BJ (cell line): ENCODE data around the gene ATP1A3. TPM values are rescaled to one million over a fixed set of nuclear protein-coding genes. Genes with fewer than 3 reads are reported as not detected.
"Not testable (repeated sequence)": the region's sequence is repeated elsewhere in the genome, so short reads cannot be mapped to it uniquely, and the experiment has no call there.

ENCODE experiments used
- CTCF ChIA-PET: fragments of 350-600 bp; formaldehyde crosslinking; extraction: SDS; loops from one replicate; lab custom pipeline; 2021; ENCODE audit warnings: antibody characterized with exemption, inconsistent platforms; lab: Yijun Ruan, JAX
- POLR2A ChIA-PET: fragments of 300-600 bp; sonication (Branson Sonifier 250); formaldehyde crosslinking; extraction: SDS; loops from one replicate; lab custom pipeline; 2021; ENCODE audit warnings: antibody characterized with exemption; lab: Charles Lee
- DNase-seq: peaks from one replicate; pipeline ENCODE4 v3.0.0-alpha.2; 2011; ENCODE audit warnings: low read depth
- H3K27me3 ChIP-seq: 2 replicates; pipeline ENCODE4 v1.6.0; 2011; ENCODE audit warnings: low read length; ENCODE audit not compliant: control insufficient read depth, insufficient read depth
- H3K36me3 ChIP-seq: 2 replicates; pipeline ENCODE4 v1.5.1; 2011; ENCODE audit warnings: low read length; ENCODE audit not compliant: control insufficient read depth, insufficient read depth
- H3K4me3 ChIP-seq: 2 replicates; pipeline ENCODE4 v1.5.1; 2011; ENCODE audit warnings: low read depth, mild to moderate bottlenecking, control low read depth, low read length
- polyA plus RNA-seq: library from polyadenylated mRNA; depleted of rRNA; stranded (reverse); fragments of >200 nt; gene quantifications from 2 replicates; pipeline ENCODE4 v1.2.3, GENCODE V29; 2011
- TF ChIP-seq, protein P1 (sequence below): IDR thresholded peaks from 2 replicates; pipeline ENCODE4 v1.5.1; 2011; ENCODE audit warnings: low read depth, mild to moderate bottlenecking, control low read depth, inconsistent platforms, low read length, moderate library complexity; ENCODE audit not compliant: insufficient read depth

Gene ATP1A3
- polyA plus RNA-seq, 1 experiment, result 0.32 TPM

DNA sequence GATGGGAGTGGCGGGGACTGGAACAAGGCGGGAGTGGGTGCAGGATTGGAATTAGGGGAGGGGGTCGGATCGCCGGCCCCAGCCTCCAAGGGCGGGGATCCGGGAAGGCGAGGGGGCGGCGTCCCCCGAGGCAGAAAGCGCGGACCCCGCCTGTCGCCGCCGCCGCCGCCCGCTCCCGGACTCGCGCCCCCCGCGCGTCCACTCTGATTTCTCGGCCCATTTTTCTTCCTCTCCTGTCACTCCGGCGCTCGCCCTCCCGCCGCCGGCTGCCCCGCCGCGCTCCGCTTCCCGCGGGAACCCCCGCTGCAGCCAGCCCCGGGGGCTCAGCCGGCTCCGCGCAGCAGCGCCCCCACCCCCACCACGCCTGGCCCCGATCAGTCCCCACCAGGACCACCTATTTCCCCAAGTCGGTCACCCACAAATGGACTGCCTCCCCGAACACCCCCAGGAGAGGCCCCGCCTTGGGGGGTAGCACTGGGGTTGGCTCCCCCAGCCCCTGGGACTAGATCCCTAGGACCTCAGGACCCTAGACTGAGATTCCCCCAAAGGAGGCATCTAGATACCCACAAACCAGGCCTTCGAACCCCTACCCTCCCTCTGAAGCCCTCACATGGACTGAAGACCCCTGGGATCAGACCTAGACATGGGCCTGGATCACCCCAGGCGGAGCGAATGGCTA, 53.2 kb downstream of the ATP1A3 start:
- POLR2A ChIA-PET, result no interaction called here
- Histone ChIP-seq H3K27me3 (no peaks in the 10 kb centered on the region), H3K36me3 (no peaks in the 10 kb centered on the region), H3K4me3 (peak overlapping the region; percentile 70)
- TF ChIP-seq, protein P1, sequence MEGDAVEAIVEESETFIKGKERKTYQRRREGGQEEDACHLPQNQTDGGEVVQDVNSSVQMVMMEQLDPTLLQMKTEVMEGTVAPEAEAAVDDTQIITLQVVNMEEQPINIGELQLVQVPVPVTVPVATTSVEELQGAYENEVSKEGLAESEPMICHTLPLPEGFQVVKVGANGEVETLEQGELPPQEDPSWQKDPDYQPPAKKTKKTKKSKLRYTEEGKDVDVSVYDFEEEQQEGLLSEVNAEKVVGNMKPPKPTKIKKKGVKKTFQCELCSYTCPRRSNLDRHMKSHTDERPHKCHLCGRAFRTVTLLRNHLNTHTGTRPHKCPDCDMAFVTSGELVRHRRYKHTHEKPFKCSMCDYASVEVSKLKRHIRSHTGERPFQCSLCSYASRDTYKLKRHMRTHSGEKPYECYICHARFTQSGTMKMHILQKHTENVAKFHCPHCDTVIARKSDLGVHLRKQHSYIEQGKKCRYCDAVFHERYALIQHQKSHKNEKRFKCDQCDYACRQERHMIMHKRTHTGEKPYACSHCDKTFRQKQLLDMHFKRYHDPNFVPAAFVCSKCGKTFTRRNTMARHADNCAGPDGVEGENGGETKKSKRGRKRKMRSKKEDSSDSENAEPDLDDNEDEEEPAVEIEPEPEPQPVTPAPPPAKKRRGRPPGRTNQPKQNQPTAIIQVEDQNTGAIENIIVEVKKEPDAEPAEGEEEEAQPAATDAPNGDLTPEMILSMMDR, result no peak
- no peak for DNase-seq
- CTCF ChIA-PET, result interaction anchor here (1.2 to 2.8 kb wide), 2 partner anchors 10 to 17 kb away, joined by 3 to 18 read pairs; partner anchors contain the start of gene RABAC1

DNA sequence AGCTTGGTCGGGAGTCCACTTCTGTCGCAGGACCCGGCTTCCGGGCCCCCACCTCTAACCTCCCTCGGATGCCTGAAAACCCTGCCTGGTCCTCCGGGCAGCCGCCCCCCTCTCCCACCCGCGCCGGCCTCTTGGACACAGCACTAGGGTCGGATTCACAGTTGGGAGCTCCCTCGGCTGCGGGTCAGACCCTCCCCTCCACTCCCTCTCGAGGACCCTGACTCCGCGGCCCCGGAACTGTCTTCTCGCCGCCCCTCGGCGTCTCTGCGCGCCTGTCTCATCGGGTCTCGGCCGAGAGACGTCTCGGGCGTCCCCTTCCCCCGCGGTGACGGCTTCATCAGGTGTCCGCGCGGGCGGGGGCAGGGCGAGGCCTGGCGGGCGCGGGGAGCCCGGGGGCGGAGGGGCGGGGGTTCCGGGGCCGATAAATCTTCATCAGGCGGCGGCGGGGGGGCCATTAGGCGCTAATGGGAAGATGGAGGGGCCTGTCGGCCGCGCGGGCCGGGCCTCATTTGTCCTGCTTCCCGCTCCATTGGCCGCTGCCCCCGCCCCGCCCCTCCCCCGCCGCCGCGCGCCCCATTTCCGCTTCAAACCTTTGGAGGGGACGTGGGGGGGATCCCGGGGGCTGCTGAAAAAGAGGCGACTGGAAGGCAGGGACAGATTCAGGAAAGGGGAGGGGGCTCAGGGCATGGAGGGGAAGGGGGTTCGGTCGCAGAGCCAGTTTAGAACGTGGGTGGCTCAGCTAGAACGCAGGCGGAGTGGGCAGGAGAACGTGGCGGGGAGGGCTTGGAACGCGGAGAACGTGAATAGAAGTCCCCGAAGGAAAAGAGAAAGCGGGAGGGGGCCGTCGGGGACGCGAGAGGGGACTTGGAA, 53.9 kb downstream of the ATP1A3 start:
- peak overlapping the region; percentile 70 for H3K4me3 ChIP-seq
- CTCF ChIA-PET, result interaction anchor here (2.8 kb wide), 1 partner anchor 18 kb away, joined by 18 read pairs; the partner anchor contains the start of gene RABAC1
- H3K36me3 ChIP-seq, result no peaks in the 10 kb centered on the region
- H3K27me3 ChIP-seq, result peaks cover 4% of the 10 kb centered on the region
- DNase-seq, result no peak
- POLR2A ChIA-PET, result no interaction called here
- TF ChIP-seq, protein P1, result no peak

DNA sequence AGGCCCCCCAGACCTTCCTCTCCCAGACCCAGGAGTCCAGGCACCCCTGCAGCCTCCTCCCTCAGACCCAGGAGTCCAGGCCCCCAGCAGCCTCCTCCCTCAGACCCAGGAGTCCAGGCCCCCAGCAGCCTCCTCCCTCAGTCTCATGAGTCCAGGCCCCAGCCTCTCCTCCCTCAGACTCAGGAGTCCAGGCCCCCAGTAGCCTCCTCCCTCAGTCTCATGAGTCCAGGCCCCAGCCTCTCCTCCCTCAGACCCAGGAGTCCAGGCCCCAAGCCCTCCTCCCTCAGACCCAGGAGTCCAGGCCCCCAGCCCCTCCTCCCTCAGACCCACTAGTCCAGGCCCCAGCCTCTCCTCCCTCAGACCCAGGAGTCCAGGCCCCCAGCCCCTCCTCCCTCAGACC, 54.8 kb downstream of the ATP1A3 start:
- DNase-seq, H3K36me3 ChIP-seq, H3K27me3 ChIP-seq, POLR2A ChIA-PET, CTCF ChIA-PET, H3K4me3 ChIP-seq: not testable (repeated sequence)

DNA sequence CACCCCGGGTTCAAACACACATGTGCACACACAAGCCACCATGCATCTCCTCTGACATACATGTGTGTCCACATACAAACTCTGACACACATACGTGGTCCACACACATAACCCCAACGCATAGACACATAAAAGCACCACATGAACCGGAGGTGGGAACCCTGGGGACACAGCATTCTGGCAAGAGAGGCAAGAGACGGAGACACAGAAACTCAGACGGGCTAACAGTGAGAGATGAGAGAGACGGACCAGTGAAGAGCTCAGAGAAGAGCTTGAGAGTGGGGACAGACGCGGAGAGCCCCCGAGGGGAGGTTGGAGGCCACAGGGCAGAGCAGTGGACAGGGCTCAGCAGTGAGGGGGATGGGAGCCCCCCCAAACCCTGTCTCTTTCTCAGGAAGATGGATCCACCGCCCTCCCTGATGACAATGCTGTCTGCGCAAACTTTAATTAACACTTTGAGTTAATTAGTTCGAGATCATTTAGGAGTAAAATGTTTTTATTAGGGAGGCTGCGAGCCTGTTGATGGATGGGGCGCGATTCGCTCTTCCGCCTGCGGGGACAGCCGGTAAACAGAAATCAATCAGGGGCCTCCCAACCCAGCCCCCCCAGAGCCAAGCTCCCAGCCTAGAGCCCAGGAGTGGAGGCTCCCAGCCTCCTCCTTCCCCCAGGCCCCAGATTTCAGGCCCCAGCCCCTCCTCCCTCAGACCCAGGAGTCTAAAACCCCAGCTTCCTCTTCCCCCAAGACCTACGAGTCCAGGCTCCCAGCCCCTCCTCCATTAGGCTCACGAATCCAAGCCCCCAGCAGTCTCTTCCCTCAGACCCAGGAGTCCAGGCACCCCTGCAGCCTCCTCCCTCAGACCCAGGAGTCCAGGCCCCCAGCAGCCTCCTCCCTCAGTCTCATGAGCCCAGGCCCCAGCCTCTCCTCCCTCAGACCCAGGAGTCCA, 56.2 kb downstream of the ATP1A3 start:
- Histone ChIP-seq H3K36me3 (no peaks in the 10 kb centered on the region), H3K4me3 (no peak overlapping the region), H3K27me3 (peaks cover 11% of the 10 kb centered on the region)
- ChIA-PET POLR2A (interaction anchor here (0.6 kb wide), 1 partner anchor 93 kb away, joined by 6 read pairs; no protein-coding TSS in a partner anchor), CTCF (interaction anchor here (0.6 to 2.2 kb wide), 5 partner anchors 7 to 64 kb away, joined by 3 to 11 read pairs (median 4); partner anchors contain the start of gene ERFL)
- DNase-seq, result no peak
- TF ChIP-seq, protein P1, result peak; percentile 14; the same call in 1 of the 2 replicates

DNA sequence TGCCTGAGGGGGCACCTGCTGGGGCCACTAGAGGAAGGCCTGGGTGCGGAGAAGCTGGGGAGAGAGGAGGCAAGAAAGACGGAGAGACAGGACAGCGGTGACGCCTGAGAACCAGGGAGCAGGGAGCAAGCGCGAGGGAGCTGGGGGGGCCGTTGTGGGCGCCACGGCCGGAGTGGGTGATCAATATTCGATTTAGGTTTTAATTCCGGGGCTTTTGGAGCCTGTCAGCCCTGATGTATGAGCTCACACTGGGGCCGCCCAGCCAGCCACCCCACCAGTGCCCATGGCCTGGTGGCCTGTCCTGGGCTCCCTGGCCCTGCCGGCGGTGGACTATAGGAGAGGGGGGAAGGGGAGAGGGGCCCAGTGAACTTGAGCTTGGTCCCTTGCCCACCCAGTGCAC, 57.1 kb downstream of the ATP1A3 start:
- POLR2A ChIA-PET, result no interaction called here
- no peak for DNase-seq
- CTCF ChIA-PET, result interaction anchor here (0.6 to 2.2 kb wide), 5 partner anchors 8 to 64 kb away, joined by 3 to 11 read pairs (median 4); partner anchors contain the start of gene ERFL
- Histone ChIP-seq H3K27me3 (peaks cover 16% of the 10 kb centered on the region), H3K4me3 (no peak overlapping the region), H3K36me3 (no peaks in the 10 kb centered on the region)
- TF ChIP-seq, protein P1, result no peak
